ENCODE data around the gene IL17REL.
A peak's percentile ranks its signal among the peaks of the same experiment; 100 is the strongest.

DNA sequence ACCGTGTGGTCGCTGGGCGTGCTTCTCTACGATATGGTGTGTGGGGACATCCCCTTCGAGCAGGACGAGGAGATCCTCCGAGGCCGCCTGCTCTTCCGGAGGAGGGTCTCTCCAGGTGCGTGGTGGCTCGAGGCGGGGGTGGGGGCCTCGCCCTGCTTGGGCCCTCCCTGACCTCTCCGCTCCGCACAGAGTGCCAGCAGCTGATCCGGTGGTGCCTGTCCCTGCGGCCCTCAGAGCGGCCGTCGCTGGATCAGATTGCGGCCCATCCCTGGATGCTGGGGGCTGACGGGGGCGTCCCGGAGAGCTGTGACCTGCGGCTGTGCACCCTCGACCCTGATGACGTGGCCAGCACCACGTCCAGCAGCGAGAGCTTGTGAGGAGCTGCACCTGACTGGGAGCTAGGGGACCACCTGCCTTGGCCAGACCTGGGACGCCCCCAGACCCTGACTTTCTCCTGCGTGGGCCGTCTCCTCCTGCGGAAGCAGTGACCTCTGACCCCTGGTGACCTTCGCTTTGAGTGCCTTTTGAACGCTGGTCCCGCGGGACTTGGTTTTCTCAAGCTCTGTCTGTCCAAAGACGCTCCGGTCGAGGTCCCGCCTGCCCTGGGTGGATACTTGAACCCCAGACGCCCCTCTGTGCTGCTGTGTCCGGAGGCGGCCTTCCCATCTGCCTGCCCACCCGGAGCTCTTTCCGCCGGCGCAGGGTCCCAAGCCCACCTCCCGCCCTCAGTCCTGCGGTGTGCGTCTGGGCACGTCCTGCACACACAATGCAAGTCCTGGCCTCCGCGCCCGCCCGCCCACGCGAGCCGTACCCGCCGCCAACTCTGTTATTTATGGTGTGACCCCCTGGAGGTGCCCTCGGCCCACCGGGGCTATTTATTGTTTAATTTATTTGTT, 49.6 kb downstream of the IL17REL start:
- TF ChIP-seq, protein P1, sequence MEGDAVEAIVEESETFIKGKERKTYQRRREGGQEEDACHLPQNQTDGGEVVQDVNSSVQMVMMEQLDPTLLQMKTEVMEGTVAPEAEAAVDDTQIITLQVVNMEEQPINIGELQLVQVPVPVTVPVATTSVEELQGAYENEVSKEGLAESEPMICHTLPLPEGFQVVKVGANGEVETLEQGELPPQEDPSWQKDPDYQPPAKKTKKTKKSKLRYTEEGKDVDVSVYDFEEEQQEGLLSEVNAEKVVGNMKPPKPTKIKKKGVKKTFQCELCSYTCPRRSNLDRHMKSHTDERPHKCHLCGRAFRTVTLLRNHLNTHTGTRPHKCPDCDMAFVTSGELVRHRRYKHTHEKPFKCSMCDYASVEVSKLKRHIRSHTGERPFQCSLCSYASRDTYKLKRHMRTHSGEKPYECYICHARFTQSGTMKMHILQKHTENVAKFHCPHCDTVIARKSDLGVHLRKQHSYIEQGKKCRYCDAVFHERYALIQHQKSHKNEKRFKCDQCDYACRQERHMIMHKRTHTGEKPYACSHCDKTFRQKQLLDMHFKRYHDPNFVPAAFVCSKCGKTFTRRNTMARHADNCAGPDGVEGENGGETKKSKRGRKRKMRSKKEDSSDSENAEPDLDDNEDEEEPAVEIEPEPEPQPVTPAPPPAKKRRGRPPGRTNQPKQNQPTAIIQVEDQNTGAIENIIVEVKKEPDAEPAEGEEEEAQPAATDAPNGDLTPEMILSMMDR (IDR thresholded peaks at IDR 0.05; ENCODE audit: insufficient read depth, low read length) = no peak
- TF ChIP-seq POLR2AphosphoS5 (IDR thresholded peaks at IDR 0.05; ENCODE audit: low read depth) (0 out of 2 replicates have a peak, but pooled peaks have one; percentile 2), GABPA (IDR thresholded peaks at IDR 0.05; ENCODE audit: low read depth) (no peak), SPI1 (IDR thresholded peaks at IDR 0.05; ENCODE audit: borderline replicate concordance, low read depth) (no peak)
- TF ChIP-seq, protein P2, sequence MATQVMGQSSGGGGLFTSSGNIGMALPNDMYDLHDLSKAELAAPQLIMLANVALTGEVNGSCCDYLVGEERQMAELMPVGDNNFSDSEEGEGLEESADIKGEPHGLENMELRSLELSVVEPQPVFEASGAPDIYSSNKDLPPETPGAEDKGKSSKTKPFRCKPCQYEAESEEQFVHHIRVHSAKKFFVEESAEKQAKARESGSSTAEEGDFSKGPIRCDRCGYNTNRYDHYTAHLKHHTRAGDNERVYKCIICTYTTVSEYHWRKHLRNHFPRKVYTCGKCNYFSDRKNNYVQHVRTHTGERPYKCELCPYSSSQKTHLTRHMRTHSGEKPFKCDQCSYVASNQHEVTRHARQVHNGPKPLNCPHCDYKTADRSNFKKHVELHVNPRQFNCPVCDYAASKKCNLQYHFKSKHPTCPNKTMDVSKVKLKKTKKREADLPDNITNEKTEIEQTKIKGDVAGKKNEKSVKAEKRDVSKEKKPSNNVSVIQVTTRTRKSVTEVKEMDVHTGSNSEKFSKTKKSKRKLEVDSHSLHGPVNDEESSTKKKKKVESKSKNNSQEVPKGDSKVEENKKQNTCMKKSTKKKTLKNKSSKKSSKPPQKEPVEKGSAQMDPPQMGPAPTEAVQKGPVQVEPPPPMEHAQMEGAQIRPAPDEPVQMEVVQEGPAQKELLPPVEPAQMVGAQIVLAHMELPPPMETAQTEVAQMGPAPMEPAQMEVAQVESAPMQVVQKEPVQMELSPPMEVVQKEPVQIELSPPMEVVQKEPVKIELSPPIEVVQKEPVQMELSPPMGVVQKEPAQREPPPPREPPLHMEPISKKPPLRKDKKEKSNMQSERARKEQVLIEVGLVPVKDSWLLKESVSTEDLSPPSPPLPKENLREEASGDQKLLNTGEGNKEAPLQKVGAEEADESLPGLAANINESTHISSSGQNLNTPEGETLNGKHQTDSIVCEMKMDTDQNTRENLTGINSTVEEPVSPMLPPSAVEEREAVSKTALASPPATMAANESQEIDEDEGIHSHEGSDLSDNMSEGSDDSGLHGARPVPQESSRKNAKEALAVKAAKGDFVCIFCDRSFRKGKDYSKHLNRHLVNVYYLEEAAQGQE (IDR thresholded peaks at IDR 0.05; ENCODE audit: insufficient replicate concordance, low read depth) = no peak

All from HL-60 (cell line).